MM.1S (cell line): Measurements from ENCODE around the gene EFCAB14.

ENCODE experiments used
- DNase-seq: peaks from one replicate; pipeline ENCODE4 v3.0.0-alpha.2; 2015
- H2AFZ ChIP-seq: fragments of 300-600 bp; sonication (generic); 2 replicates; pipeline ENCODE4 v1.6.0; 2016; ENCODE audit warnings: antibody characterized with exemption, low read length
- H3F3A ChIP-seq: fragments of 300-600 bp; sonication (generic); 2 replicates; pipeline ENCODE4 v1.6.1; 2016; ENCODE audit warnings: mild to moderate bottlenecking, antibody characterized with exemption, low read length, moderate library complexity, mixed read lengths; ENCODE audit not compliant: insufficient read depth
- H3K27ac ChIP-seq: fragments of 300-600 bp; sonication (generic); 2 replicates; pipeline ENCODE4 v1.5.1; 2016; ENCODE audit warnings: mild to moderate bottlenecking, low read length
- H3K27me3 ChIP-seq: fragments of 300-600 bp; sonication (generic); replicated peaks from 2 replicates; pipeline ENCODE4 v1.6.0; 2016; ENCODE audit warnings: low read length; ENCODE audit not compliant: insufficient read depth
- H3K36me3 ChIP-seq: fragments of 300-600 bp; sonication (generic); replicated peaks from 2 replicates; pipeline ENCODE4 v1.6.1; 2016; ENCODE audit warnings: mild to moderate bottlenecking, low read length, mixed read lengths; ENCODE audit not compliant: insufficient read depth
- H3K4me1 ChIP-seq: fragments of 300-600 bp; sonication (generic); 2 replicates; pipeline ENCODE4 v1.6.1; 2016; ENCODE audit warnings: low read length, mixed read lengths
- H3K4me2 ChIP-seq: fragments of 300-600 bp; sonication (generic); 2 replicates; pipeline ENCODE4 v1.6.0; 2016; ENCODE audit warnings: low read depth, low read length
- H3K4me3 ChIP-seq: fragments of 300-600 bp; sonication (generic); 2 replicates; pipeline ENCODE4 v1.5.1; 2016; ENCODE audit warnings: low read length, mixed read lengths
- H3K79me2 ChIP-seq: fragments of 300-600 bp; sonication (generic); 2 replicates; pipeline ENCODE4 v1.6.1; 2016; ENCODE audit warnings: mixed run types, low read length, mixed read lengths
- H3K9ac ChIP-seq: fragments of 300-600 bp; sonication (generic); 2 replicates; pipeline ENCODE4 v1.6.1; 2016; ENCODE audit warnings: low read length, mixed read lengths
- H3K9me2 ChIP-seq: fragments of 300-600 bp; sonication (generic); replicated peaks from 2 replicates; pipeline ENCODE4 v1.6.1; 2016; ENCODE audit warnings: mild to moderate bottlenecking, low read length, mixed read lengths; ENCODE audit not compliant: insufficient read depth
- H3K9me3 ChIP-seq: fragments of 300-600 bp; sonication (generic); replicated peaks from 2 replicates; pipeline ENCODE4 v1.6.1; 2016; ENCODE audit warnings: mild to moderate bottlenecking, low read length, mixed read lengths; ENCODE audit not compliant: insufficient read depth
- H4K20me1 ChIP-seq: fragments of 300-600 bp; sonication (generic); 2 replicates; pipeline ENCODE4 v1.6.1; 2016; ENCODE audit warnings: mild to moderate bottlenecking, low read length, moderate library complexity, mixed read lengths; ENCODE audit not compliant: insufficient read depth
- CTCF ChIP-seq: fragments of 300-600 bp; sonication (generic); IDR thresholded peaks from 2 replicates; pipeline ENCODE4 v1.5.1; 2016; ENCODE audit warnings: antibody characterized with exemption, low read length, mixed read lengths
- EZH2 ChIP-seq: fragments of 300-600 bp; sonication (generic); optimal IDR thresholded peaks from 2 replicates; pipeline ENCODE3; 2017; ENCODE audit warnings: low read depth, mild to moderate bottlenecking, antibody characterized with exemption, low read length, mixed read lengths
- EZH2phosphoT487 ChIP-seq: fragments of 300-600 bp; sonication (generic); IDR thresholded peaks from 2 replicates; pipeline ENCODE4 v1.6.1; 2018; ENCODE audit warnings: antibody characterized with exemption, low read length

EFCAB14 gene

GRCh38 chr1:46650491-46650890 is 68.4 kb downstream of the EFCAB14 start:
- Histone ChIP-seq H3K36me3 (0 out of 2 replicates have a peak, but pooled peaks cover 4% of the 10 kb centered on the region), H3K79me2 (no peaks in the 10 kb centered on the region), H3F3A (no peaks in the 10 kb centered on the region), H3K27ac (no peak overlapping the region), H3K9me3 (no peaks in the 10 kb centered on the region), H3K4me2 (no peak overlapping the region), H3K27me3 (no peaks in the 10 kb centered on the region), H3K9me2 (no peaks in the 10 kb centered on the region), H3K4me3 (no peak overlapping the region), H3K9ac (no peak overlapping the region), H3K4me1 (no peaks in the 10 kb centered on the region), H2AFZ (no peak overlapping the region), H4K20me1 (no peaks in the 10 kb centered on the region)
- no peak for DNase-seq
- no peak for TF ChIP-seq CTCF
- TF ChIP-seq EZH2phosphoT487, result no peak
- TF ChIP-seq EZH2, result no peak

- no peak overlapping the region for H3K9ac ChIP-seq
- no peak for DNase-seq
- no peak for TF ChIP-seq EZH2
- no peak for TF ChIP-seq CTCF
- no peak for TF ChIP-seq EZH2phosphoT487
- H3K27ac ChIP-seq, result no peak overlapping the region
- no peaks in the 10 kb centered on the region for H3K9me3 ChIP-seq
- H3F3A ChIP-seq, result no peaks in the 10 kb centered on the region
- H3K9me2 ChIP-seq, result no peaks in the 10 kb centered on the region
- H3K4me3 ChIP-seq, result no peak overlapping the region
- H4K20me1 ChIP-seq, result no peaks in the 10 kb centered on the region
- 0 out of 2 replicates have a peak, but pooled peaks cover 4% of the 10 kb centered on the region for H3K36me3 ChIP-seq
- H3K27me3 ChIP-seq, result no peaks in the 10 kb centered on the region
- H2AFZ ChIP-seq, result no peak overlapping the region
- no peaks in the 10 kb centered on the region for H3K4me1 ChIP-seq
- H3K79me2 ChIP-seq, result no peaks in the 10 kb centered on the region
- no peak overlapping the region for H3K4me2 ChIP-seq
These were observed 69.2 kb downstream of the EFCAB14 start for GRCh38 chr1:46649764-46650163.

GRCh38 chr1:46647611-46648010 is 71.3 kb downstream of the EFCAB14 start:
- Histone ChIP-seq H3K4me3 (no peak overlapping the region), H3K4me2 (no peak overlapping the region), H3K9me2 (no peaks in the 10 kb centered on the region), H3K4me1 (no peaks in the 10 kb centered on the region), H3K36me3 (0 out of 2 replicates have a peak, but pooled peaks cover 4% of the 10 kb centered on the region), H3K27ac (no peak overlapping the region), H2AFZ (no peak overlapping the region), H4K20me1 (no peaks in the 10 kb centered on the region), H3K79me2 (no peaks in the 10 kb centered on the region), H3K9me3 (no peaks in the 10 kb centered on the region), H3K9ac (no peak overlapping the region), H3K27me3 (no peaks in the 10 kb centered on the region), H3F3A (no peaks in the 10 kb centered on the region)
- no peak for TF ChIP-seq EZH2
- no peak for DNase-seq

GRCh38 chr1:46646844-46647243 is 72.1 kb downstream of the EFCAB14 start:
- no peaks in the 10 kb centered on the region for H3K9me3 ChIP-seq
- H3K9ac ChIP-seq, result no peak overlapping the region
- H3K27me3 ChIP-seq, result no peaks in the 10 kb centered on the region
- DNase-seq, result no peak
- H2AFZ ChIP-seq, result no peak overlapping the region
- no peak overlapping the region for H3K4me3 ChIP-seq
- no peaks in the 10 kb centered on the region for H4K20me1 ChIP-seq
- no peak overlapping the region for H3K4me2 ChIP-seq
- no peaks in the 10 kb centered on the region for H3K9me2 ChIP-seq
- H3K27ac ChIP-seq, result no peak overlapping the region
- TF ChIP-seq EZH2phosphoT487, result no peak
- TF ChIP-seq EZH2, result no peak
- no peak for TF ChIP-seq CTCF
- H3F3A ChIP-seq, result no peaks in the 10 kb centered on the region
- no peaks in the 10 kb centered on the region for H3K79me2 ChIP-seq
- no peaks in the 10 kb centered on the region for H3K4me1 ChIP-seq
- H3K36me3 ChIP-seq, result 0 out of 2 replicates have a peak, but pooled peaks cover 4% of the 10 kb centered on the region
